HepG2 (cell line): ENCODE results near the gene STK32C. TPM values are rescaled to one million over a fixed set of nuclear protein-coding genes. Genes with fewer than 3 reads are reported as not detected.

Experiments used
- CSRNP2 ChIP-seq: sonication (generic); formaldehyde crosslinking; conservative IDR thresholded peaks from 2 replicates; pipeline ENCODE4 v1.8.0; 2022; ENCODE audit warnings: low read depth, missing genetic modification reagents
- HCFC1 ChIP-seq: fragments of 150-350 bp; IDR thresholded peaks from 2 replicates; pipeline ENCODE4 v1.6.1; 2014; ENCODE audit warnings: low read depth, low read length
- HDAC1 ChIP-seq: sonication (generic); formaldehyde crosslinking; IDR thresholded peaks from 2 replicates; pipeline ENCODE4 v1.5.1; 2020; ENCODE audit warnings: mild to moderate bottlenecking, missing genetic modification reagents
- JUN ChIP-seq: sonication (generic); formaldehyde crosslinking; IDR thresholded peaks from 2 replicates; pipeline ENCODE4 v1.4.0; 2020; ENCODE audit warnings: mild to moderate bottlenecking, missing genetic modification reagents
- KLF13 ChIP-seq: sonication (generic); formaldehyde crosslinking; IDR thresholded peaks from 2 replicates; pipeline ENCODE4 v1.4.0; 2020; ENCODE audit warnings: mild to moderate bottlenecking, missing genetic modification reagents
- MIXL1 ChIP-seq: IDR thresholded peaks from 2 replicates; pipeline ENCODE4 v1.6.1; 2016
- MTA1 ChIP-seq: sonication (generic); formaldehyde crosslinking; IDR thresholded peaks from 2 replicates; pipeline ENCODE4 v1.4.0; 2020; ENCODE audit warnings: missing genetic modification reagents, mild to moderate bottlenecking, borderline replicate concordance
- PAXIP1 ChIP-seq: sonication (generic); formaldehyde crosslinking; conservative IDR thresholded peaks from 2 replicates; pipeline ENCODE4 v1.4.0; 2020; ENCODE audit warnings: mild to moderate bottlenecking, missing genetic modification reagents, moderate library complexity
- REPIN1 ChIP-seq: sonication (generic); formaldehyde crosslinking; IDR thresholded peaks from 2 replicates; pipeline ENCODE4 v1.8.0; 2022; ENCODE audit warnings: missing genetic modification reagents, low read depth, mild to moderate bottlenecking, borderline replicate concordance
- SOX6 ChIP-seq, 2 experiments: fragments of 450-650 bp in 1 of 2; sonication (generic) in 1 of 2; formaldehyde crosslinking in 1 of 2; IDR thresholded peaks; 2 replicates each; pipeline versions ENCODE4 v1.4.0 to v1.6.1; 2017 to 2020; ENCODE audit warnings: antibody characterized with exemption in 1 of 2, mild to moderate bottlenecking in 1 of 2, missing genetic modification reagents in 1 of 2
- ZHX2 ChIP-seq, 2 experiments: sonication (generic) in 1 of 2; formaldehyde crosslinking in 1 of 2; IDR thresholded peaks; 2 replicates each; pipeline versions ENCODE4 v1.6.1 to v1.9.0; 2014 to 2022; ENCODE audit warnings: antibody characterized with exemption in 1 of 2, borderline replicate concordance in 1 of 2, inconsistent platforms in 1 of 2, low read depth in 1 of 2, missing genetic modification reagents in 1 of 2
- ZMYM2 ChIP-seq: sonication (generic); formaldehyde crosslinking; IDR thresholded peaks from 2 replicates; pipeline ENCODE4 v1.8.0; 2022; ENCODE audit warnings: mild to moderate bottlenecking, missing genetic modification reagents
- ZNF207 ChIP-seq: fragments of 450-650 bp; IDR thresholded peaks from 2 replicates; pipeline ENCODE4 v1.6.1; 2016; ENCODE audit warnings: antibody characterized with exemption, borderline replicate concordance
- ZNF281 ChIP-seq: sonication (generic); formaldehyde crosslinking; IDR thresholded peaks from 2 replicates; pipeline ENCODE4 v1.4.0; 2020; ENCODE audit warnings: missing genetic modification reagents, borderline replicate concordance
- polyA plus RNA-seq, 8 experiments: library from polyadenylated mRNA; depleted of rRNA in 3 of 8; stranded (reverse) in 7 of 8; unstranded in 1 of 8; fragments of >200 nt; fragmentation: Illumina TruSeq in 4 of 8; extraction: Trizol in 4 of 8; gene quantifications; 2 replicates each; pipeline versions ENCODE4 v1.2.1 to v1.2.3, GENCODE V29; 2011 to 2016; ENCODE audit warnings: low read depth in 4 of 8, missing spikeins in 1 of 8, mixed read lengths in 1 of 8; ENCODE audit not compliant: insufficient read depth in 1 of 8
- total RNA-seq, 5 experiments: library from RNA; depleted of rRNA; stranded (reverse); fragments of >200 nt; fragmentation: Illumina TruSeq; extraction: Trizol; gene quantifications; 2 replicates each; pipeline ENCODE4 v1.2.3, GENCODE V29; 2016; ENCODE audit warnings: low read depth in 1 of 5

STK32C gene
- total and polyA plus RNA-seq, 2 of the 13 experiments (the other 11 are each of a cell fraction or from before 2014, with no cell fraction given), result 10.9 to 19.4 TPM

- TF ChIP-seq PAXIP1 (CRISPR knock-in tag) (peak; percentile 95), HDAC1 (CRISPR knock-in tag) (peak; percentile 85), REPIN1 (CRISPR knock-in tag) (0 out of 2 replicates have a peak, but pooled peaks have one; percentile 16), JUN (CRISPR knock-in tag) (no peak), ZHX2 (IDR thresholded peaks at IDR 0.05; ENCODE audit: low read depth) (peak; percentile 39; the same call in 1 of the 2 replicates), ZHX2 (CRISPR knock-in tag; IDR thresholded peaks at IDR 0.05; ENCODE audit: borderline replicate concordance) (no peak), ZNF207 (no peak), ZMYM2 (peak; percentile 46; the same call in 1 of the 2 replicates), MIXL1 (CRISPR knock-in tag) (no peak), SOX6 (IDR thresholded peaks at IDR 0.05) (no peak), SOX6 (CRISPR knock-in tag; IDR thresholded peaks at IDR 0.05) (peak; percentile 57; the same call in 1 of the 2 replicates), MTA1 (CRISPR knock-in tag) (peak; percentile 99), KLF13 (CRISPR knock-in tag) (no peak), HCFC1 (no peak), CSRNP2 (CRISPR knock-in tag) (no peak), ZNF281 (CRISPR knock-in tag) (peak; percentile 73; the same call in 1 of the 2 replicates)
Measured at GRCh38 chr10:132251928-132252327, 55.8 kb downstream of the STK32C start (continued).
